MG63 (cell line): Measurements from ENCODE around the gene GABRA5. TPM values are rescaled to one million over a fixed set of nuclear protein-coding genes. Genes with fewer than 3 reads are reported as not detected.

Source experiments
- DNase-seq: peaks from one replicate; pipeline ENCODE4 v3.0.0-alpha.2; 2020
- H3K27me3 ChIP-seq: fragments of 250-450 bp; sonication (Bioruptor Pico); 2 replicates; pipeline ENCODE4 v1.5.1; 2020; ENCODE audit warnings: mild to moderate bottlenecking, moderate library complexity
- H3K36me3 ChIP-seq: fragments of 250-450 bp; sonication (Bioruptor Pico); 2 replicates; pipeline ENCODE4 v1.5.1; 2020; ENCODE audit warnings: mild to moderate bottlenecking, moderate library complexity
- H3K4me3 ChIP-seq: fragments of 250-450 bp; sonication (Bioruptor Pico); 2 replicates; pipeline ENCODE4 v1.5.1; 2020; ENCODE audit warnings: mild to moderate bottlenecking, moderate library complexity
- H3K9me3 ChIP-seq: fragments of 250-450 bp; sonication (Bioruptor Pico); 2 replicates; pipeline ENCODE4 v1.5.1; 2020; ENCODE audit warnings: mild to moderate bottlenecking, moderate library complexity
- total RNA-seq: library from RNA; depleted of rRNA; stranded (reverse); fragments of >200 nt; shearing (Covaris generic); gene quantifications from 2 replicates; pipeline ENCODE4 v1.2.3, GENCODE V29; 2014; ENCODE audit warnings: low replicate concordance

GABRA5 gene
- total RNA-seq, 1 experiment from 2014 or later, result not detected

DNA sequence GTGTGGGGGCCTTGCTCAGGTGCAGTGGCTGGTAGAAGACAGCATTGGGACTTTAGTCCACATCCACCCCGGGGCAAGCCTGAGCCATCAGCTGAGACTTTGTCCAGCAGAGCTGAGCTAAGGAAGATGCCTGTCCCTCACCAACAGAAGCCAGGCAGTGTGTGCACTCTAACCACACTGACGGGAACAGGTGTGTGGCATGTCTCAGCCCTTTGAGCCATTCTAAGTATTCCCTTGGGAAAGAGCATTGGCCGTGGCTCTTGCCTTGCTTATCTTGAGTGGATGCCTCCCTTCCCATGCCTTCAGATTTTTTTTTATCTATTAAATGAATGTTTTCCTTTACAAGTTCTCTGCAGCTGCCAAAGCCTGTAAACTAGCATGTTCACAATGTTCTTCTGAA lies 3.5 kb downstream of the GABRA5 start:
- Histone ChIP-seq H3K4me3 (no peak overlapping the region), H3K36me3 (no peaks in the 10 kb centered on the region), H3K9me3 (no peaks in the 10 kb centered on the region), H3K27me3 (peaks cover 15% of the 10 kb centered on the region)
- no peak for DNase-seq

DNA sequence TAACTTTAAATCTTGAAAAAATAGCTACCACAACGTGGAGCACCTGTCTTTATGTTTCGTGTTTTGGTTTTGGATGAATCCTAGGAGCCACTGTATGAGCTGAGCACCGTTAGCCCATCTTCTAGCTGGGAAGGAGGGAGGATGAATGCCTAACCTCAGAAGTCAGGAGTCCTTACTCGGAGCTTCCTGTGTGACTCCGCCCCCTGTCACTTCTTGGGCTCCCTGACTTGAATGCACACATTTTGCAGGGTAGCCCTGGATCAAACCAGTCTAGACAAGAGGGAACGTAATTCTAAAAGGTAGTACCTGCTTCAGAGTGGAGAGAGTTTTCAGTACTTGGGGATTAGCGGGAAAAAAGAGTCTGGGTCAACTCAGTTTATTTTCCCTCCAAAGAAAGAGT lies 5.3 kb downstream of the GABRA5 start:
- Histone ChIP-seq H3K4me3 (no peak overlapping the region), H3K27me3 (peaks cover 11% of the 10 kb centered on the region), H3K9me3 (no peaks in the 10 kb centered on the region), H3K36me3 (no peaks in the 10 kb centered on the region)
- DNase-seq, result no peak

DNA sequence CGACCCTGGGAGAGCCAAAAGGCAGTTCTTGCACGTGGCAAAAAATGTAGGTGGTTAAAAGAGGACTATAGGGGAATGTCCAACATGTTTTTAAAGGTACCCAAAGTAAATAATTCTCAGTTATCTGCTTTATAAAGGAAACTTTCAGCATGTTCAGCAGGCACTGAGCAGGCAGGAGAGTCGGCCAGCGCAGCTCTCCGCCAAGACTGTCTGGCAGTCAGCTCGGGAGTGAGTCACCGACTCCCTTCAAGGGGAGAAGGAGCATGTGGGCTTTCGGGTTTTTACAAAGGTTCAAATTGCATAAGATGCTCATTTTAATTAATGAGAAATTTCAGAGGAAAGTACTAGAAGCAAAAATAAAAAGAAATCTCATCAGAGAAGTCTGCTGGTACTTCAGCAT lies 7.0 kb downstream of the GABRA5 start:
- Histone ChIP-seq H3K4me3 (no peak overlapping the region), H3K36me3 (no peaks in the 10 kb centered on the region), H3K27me3 (peaks cover under 1% of the 10 kb centered on the region; the same call in 1 of the 2 replicates), H3K9me3 (no peaks in the 10 kb centered on the region)
- peak; percentile 49 for DNase-seq

DNA sequence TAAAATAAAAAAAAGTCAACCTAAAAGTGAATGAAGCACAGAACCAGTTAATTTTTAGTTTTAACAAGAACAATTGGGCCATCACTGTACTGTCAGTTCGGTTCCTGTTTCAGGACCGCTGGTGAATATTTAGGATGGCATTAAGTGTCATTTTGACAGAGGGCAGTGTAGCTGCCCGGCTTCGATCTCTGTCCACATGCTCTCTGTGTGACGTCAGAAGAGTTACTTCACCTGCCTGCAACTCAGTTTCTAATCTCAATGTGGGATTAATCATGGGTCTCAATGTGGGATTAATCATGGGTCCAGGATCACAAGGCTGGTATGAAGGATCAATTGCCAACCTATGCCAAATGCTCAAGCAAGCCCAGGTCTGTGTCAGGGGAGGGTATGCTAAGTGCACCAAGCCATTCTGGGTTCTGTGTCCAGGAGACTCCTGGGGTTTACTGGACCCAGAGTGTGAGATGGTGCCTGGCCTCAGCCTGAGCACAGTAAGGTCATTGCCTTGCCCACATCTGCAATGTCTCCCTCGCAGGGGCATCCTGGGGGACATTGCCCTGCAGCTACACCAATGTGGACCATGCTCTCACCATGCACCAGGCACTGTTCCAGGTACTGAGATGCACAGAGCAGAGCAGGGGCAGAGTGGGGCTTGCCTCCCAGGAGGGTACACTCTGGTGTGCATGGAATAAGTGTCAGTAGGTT lies 8.1 kb downstream of the GABRA5 start:
- H3K4me3 ChIP-seq, result no peak overlapping the region
- no peaks in the 10 kb centered on the region for H3K9me3 ChIP-seq
- DNase-seq, result no peak
- H3K36me3 ChIP-seq, result no peaks in the 10 kb centered on the region
- no peaks in the 10 kb centered on the region for H3K27me3 ChIP-seq

DNA sequence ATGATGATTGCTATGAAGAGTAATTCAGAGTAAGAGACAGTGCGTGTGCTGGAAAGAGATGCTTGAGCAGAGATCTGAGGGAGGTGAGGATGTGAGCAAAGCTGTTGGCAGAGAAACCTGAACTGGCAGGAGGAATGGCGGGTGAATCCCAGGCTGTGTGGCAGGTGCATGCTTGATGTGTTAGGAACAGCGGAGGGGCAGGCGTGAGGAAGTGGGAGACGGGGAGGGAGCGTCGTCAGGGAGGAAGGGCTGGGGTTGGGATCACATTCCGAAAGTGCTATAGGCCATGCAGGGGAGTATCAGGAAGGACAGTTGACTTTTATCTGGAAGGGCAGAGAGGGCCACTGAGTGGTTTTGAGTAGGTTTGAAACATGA lies 8.6 kb downstream of the GABRA5 start:
- H3K9me3 ChIP-seq, result no peaks in the 10 kb centered on the region
- no peak for DNase-seq
- no peaks in the 10 kb centered on the region for H3K36me3 ChIP-seq
- H3K27me3 ChIP-seq, result no peaks in the 10 kb centered on the region
- H3K4me3 ChIP-seq, result no peak overlapping the region

DNA sequence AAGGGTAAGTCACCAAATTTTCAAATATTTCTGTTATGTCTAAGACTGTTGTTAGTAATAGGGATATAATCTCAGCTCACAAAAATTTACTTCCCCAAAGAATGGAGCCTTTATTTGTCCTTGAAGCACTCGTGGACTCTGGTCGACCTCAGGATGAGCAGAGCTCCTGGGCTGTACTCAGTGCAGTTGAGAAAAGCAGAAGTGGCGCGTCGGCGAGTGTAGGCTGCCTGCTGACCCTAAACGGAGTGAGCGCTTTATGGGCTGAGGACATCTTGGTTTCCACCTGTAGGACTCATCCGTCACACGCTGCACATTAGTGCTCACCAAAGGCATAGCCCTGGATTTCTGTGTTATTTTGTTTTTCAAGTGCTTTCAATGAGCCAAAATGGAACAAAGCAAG lies 11.0 kb downstream of the GABRA5 start:
- DNase-seq, result no peak
- Histone ChIP-seq H3K36me3 (no peaks in the 10 kb centered on the region), H3K27me3 (no peaks in the 10 kb centered on the region), H3K9me3 (no peaks in the 10 kb centered on the region), H3K4me3 (no peak overlapping the region)

DNA sequence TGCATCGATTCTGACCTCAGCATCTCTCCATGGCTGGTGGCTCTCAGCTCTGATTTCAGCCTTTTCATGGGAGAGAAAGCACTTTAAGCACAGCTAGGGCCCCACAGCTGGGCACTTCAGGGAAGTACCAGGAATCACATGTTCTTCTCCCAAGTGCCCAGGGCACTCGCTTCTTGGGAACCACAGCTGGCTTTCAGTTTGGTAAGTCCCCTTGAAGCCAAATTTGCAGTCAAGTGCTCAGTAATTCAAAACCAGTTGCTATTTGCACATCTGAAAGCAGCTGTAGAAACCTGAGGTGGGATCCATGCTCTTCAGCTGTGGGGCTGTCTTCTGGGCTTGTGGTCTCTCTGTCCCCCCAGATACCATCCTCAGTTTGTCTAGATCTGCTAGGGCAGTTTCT lies 12.8 kb downstream of the GABRA5 start:
- H3K27me3 ChIP-seq, result no peaks in the 10 kb centered on the region

DNA sequence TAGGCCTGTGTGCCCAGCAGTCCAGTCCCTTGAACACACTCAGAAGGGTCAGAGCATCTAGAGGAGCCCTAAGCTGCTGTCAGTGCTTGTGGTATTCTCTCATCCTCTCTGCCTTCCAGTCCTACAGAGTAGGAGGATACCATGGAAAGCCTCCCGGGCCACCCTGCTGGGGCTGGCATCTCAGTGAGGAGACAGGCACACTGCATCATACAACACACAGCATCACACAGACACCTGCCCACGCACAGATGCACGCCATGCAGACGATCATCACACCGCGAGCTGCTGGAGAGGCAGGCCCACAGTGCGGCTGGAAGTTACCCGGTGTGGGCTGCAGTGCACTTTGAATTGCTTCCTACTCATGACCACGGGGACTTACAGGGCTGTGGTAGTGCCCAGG lies 15.2 kb downstream of the GABRA5 start:
- DNase-seq, result no peak
- no peak overlapping the region for H3K4me3 ChIP-seq
- H3K27me3 ChIP-seq, result no peaks in the 10 kb centered on the region
- no peaks in the 10 kb centered on the region for H3K36me3 ChIP-seq
- no peaks in the 10 kb centered on the region for H3K9me3 ChIP-seq

More for the DNA sequence above, 12.8 kb downstream of the GABRA5 start:
- Histone ChIP-seq H3K4me3 (no peak overlapping the region), H3K9me3 (no peaks in the 10 kb centered on the region), H3K36me3 (no peaks in the 10 kb centered on the region)
- DNase-seq, result no peak

DNA sequence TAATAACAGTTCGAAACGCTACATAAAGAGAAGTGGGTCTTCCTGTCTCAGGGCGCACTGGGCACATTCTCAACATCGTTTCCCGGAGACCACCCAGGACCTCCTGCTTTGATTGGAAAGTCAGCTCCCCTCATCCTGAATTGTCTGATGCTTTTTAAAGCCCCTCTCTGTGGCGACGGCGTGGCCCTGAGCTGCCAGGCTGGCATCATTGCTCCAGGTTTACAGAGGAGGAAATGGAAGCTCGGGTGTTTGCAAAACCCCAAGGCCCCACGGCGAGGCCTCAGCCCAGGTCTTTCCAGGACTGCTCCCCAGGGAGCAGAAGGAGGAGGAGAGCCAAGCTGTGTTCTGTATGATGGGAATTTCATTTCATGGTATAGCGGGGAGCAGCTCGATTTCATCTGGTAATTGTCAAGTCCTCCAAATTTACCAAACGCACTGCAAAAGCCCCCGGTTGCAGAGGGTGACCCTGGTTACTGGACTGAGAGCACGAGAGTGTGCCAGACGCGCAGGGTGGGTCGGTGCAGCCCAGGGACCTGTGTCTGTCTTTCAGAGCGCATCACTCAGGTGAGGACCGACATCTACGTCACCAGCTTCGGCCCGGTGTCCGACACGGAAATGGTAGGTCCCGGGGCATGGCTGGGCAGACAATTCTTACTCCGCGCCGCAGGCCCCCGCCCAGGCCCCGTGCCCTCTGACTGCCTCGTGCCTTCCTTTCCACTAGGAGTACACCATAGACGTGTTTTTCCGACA lies 15.9 kb downstream of the GABRA5 start:
- no peaks in the 10 kb centered on the region for H3K9me3 ChIP-seq
- DNase-seq, result no peak
- H3K4me3 ChIP-seq, result no peak overlapping the region
- H3K36me3 ChIP-seq, result no peaks in the 10 kb centered on the region
- no peaks in the 10 kb centered on the region for H3K27me3 ChIP-seq

DNA sequence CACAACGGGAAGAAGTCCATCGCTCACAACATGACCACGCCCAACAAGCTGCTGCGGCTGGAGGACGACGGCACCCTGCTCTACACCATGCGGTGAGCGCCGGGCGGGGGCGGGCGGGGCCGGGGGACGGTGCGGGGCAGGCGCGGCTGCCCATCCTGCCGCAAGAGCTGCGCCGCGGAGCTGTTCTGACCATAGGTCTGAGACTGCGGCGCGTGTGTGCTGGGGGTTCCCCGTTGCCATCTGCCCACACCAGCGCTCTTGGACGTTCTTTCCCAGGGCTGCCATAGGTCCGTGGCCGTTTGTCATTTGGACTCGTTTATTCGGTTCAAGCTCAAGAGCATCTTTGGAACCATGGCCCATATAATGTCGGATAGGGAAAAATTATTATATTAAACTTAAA lies 16.6 kb downstream of the GABRA5 start:
- no peaks in the 10 kb centered on the region for H3K9me3 ChIP-seq
- no peaks in the 10 kb centered on the region for H3K36me3 ChIP-seq
- H3K27me3 ChIP-seq, result no peaks in the 10 kb centered on the region
- H3K4me3 ChIP-seq, result no peak overlapping the region
- DNase-seq, result no peak

DNA sequence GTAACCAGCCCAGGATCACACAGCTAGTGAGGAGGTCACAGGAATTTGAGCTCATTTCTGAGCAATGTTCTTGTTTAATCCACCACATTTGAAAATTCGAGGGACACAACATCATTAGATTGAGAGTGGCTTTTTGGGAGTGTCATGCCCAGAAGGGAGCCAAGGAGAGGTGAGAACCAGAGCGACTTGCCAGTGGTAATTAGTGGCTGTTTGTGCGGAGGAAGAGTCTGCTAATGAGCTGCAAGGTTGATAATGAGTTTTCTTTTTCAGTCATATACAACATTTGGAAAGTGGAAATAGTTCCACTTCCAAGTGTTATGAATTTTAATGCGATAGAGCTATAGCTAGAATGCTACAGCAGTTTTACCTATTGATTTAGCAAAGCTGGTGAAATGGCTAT lies 19.7 kb downstream of the GABRA5 start:
- no peak for DNase-seq
- H3K4me3 ChIP-seq, result no peak overlapping the region
- H3K9me3 ChIP-seq, result no peaks in the 10 kb centered on the region
- no peaks in the 10 kb centered on the region for H3K36me3 ChIP-seq
- H3K27me3 ChIP-seq, result no peaks in the 10 kb centered on the region

DNA sequence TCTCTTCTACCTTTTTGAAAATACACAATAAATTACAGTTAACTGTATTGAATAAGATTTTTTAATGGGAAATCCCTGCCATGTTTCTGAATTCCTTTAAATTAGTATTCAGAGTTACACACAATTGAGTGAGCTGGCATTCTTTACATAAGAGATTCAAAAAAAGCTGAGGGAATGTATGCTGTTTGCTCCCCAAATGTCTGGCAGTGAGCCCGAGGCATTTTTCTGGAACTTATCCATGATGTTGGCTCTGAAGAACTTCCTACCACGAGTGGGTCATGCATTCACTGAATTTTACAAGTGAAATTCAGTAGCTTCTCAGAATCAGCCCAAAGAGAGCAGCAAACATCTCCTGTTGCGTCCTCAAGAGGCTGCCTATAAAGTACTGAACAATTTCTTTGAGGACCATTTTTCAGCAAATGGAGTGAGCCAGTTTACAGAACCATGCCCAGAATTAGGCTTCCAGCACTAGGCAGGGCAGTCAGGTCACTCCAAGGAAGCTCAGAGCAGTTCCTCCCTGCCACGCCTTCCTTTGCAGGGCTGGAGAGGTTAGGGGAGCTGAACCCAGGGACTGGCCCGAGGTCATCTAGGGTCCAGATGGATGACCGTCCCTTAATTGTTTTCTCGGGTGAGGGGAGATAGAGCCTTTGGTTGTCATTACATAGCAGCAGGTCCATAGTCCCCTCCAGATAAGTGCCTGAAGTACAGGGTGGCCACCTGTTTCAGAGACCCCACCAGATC lies 21.2 kb downstream of the GABRA5 start:
- DNase-seq, result no peak
- H3K27me3 ChIP-seq, result no peaks in the 10 kb centered on the region
- H3K4me3 ChIP-seq, result no peak overlapping the region
- no peaks in the 10 kb centered on the region for H3K9me3 ChIP-seq
- no peaks in the 10 kb centered on the region for H3K36me3 ChIP-seq

DNA sequence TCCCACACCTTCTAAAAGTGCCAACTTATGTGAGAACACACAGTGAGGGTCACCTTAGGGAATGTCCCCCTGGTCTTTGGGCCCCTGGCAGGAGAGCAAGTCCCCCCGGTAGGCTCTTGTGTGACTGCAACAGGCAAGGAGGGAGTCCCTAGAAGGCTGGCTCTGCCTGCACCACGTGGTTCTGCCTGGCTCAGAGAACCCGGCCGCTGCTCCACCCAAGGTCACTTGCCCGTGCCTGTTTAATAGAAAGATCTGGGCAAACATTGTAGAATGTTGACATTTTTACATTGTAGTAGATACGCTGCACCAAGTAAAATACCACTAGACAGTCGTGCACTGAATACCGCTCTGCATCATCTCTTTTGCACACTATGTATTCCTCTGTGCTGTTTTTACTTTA lies 21.9 kb downstream of the GABRA5 start:
- DNase-seq, result no peak
- H3K9me3 ChIP-seq, result no peaks in the 10 kb centered on the region
- H3K4me3 ChIP-seq, result no peak overlapping the region
- no peaks in the 10 kb centered on the region for H3K27me3 ChIP-seq
- no peaks in the 10 kb centered on the region for H3K36me3 ChIP-seq

DNA sequence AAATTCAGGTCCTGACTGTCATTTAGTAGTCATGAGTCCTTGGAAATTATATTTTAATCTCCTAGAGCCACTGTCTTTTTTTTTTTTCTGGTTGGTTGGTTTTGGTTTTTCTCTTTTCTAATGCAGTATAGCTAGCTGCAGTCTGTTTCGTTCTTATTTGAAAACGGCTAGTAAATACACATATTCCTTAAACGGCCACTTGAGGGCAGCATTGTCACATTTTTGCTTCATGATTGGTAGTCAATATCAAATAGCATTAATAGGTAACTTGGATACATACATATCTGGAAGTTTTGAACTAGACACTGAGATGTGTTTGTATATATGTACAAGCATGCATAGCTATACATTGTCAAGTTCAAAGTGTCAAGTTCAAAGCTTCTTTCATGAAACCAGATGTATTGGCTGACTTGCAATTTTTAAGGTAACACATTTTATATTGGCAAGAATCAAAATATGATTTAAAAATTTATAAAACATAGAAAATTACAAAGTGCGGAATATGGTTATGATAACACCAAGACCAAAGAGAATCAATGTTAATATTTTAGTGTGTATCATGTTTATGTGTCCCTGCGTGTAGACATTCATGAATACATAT lies 22.5 kb downstream of the GABRA5 start:
- H3K9me3 ChIP-seq, result no peaks in the 10 kb centered on the region
- H3K4me3 ChIP-seq, result no peak overlapping the region

DNA sequence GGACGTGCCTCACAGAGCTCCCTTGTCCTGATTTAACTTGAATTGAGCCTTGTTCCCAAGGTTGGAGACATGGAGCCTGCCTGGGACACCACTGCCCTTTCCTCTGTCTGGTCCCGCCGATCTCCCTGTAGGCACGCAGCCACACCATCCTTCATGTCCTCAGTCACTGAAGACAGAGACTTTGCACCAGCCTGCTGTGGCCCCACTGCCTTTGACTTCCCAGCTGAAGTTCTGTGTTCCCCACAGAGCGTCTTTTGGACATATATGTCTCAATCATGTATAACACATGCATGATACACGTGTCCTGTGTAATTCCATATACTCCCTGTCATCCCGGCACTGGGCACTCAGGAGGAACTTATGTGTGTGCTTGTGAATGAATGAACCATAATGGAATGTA lies 23.6 kb downstream of the GABRA5 start:
- DNase-seq, result no peak
- Histone ChIP-seq H3K27me3 (no peaks in the 10 kb centered on the region), H3K9me3 (no peaks in the 10 kb centered on the region), H3K36me3 (no peaks in the 10 kb centered on the region), H3K4me3 (no peak overlapping the region)

More for the DNA sequence above, 22.5 kb downstream of the GABRA5 start:
- Histone ChIP-seq H3K27me3 (no peaks in the 10 kb centered on the region), H3K36me3 (no peaks in the 10 kb centered on the region)
- peak; percentile 9 for DNase-seq

DNA sequence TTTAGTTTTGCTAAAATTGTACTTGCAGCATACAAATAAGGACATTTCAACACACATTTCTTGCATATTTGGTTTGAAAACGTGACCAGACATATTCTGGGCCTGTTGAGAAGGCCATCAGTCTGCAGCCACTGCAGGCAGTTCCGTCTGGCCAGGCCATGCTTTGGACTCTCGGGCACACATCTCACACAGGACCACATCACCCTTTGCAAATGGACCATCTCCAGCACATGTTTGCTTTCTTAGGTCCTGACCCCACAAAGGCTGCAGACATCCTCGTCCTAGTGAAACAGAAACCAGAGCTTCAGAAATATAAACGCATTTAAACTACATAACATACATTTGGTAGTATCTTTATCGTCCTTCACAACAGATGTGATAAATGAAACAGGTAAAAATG lies 24.1 kb downstream of the GABRA5 start:
- no peaks in the 10 kb centered on the region for H3K9me3 ChIP-seq
- H3K27me3 ChIP-seq, result no peaks in the 10 kb centered on the region
- H3K36me3 ChIP-seq, result no peaks in the 10 kb centered on the region
- DNase-seq, result no peak
- H3K4me3 ChIP-seq, result no peak overlapping the region

DNA sequence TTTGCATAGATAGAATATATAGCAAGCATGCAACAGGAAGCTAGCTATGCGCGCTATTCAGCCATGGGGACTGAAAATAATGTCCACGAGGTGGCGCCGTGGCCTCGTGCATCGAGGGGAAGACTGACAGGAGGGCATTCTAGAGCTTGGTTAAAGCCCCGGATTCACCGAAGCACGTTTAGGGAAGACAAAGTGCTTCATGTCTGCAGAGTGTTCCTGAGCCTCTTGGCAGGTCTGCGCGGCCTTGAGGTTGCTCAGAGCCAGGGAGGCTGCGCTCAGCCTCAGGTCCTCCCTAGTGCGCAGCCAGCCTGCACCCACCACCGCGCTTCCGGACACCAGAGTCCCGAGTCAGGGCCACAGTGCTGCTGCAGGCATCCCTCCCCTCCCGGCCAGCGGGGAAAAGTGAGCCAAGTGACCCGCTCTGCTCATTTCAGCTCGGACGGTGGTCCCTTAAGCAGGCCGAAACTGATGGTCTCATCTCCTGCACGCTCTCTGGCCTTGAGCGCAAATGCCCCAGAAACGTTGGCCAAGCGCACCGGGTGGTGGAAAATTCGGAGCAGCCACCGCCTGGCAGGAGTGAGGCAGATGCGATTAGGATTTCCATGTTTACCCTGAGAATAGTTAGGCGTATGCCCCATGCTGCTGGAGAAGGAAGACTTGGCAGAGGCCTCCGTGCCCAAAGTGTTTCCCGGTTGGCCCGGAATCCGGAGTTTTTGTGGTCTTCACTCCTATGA lies 24.8 kb downstream of the GABRA5 start:
- Histone ChIP-seq H3K36me3 (no peaks in the 10 kb centered on the region), H3K27me3 (no peaks in the 10 kb centered on the region), H3K9me3 (no peaks in the 10 kb centered on the region), H3K4me3 (no peak overlapping the region)
- DNase-seq, result peak; percentile 35
